GM19240 (cell line): ENCODE measurements around the gene GPBP1L1.
"Not testable (repeated sequence)": the region's sequence is repeated elsewhere in the genome, so short reads cannot be mapped to it uniquely, and the experiment has no call there.

ENCODE experiments used
- DNase-seq: peaks from one replicate; pipeline ENCODE4 v3.0.0; 2011; ENCODE audit warnings: low spot score; ENCODE audit not compliant: insufficient read length

The GPBP1L1 gene

DNA sequence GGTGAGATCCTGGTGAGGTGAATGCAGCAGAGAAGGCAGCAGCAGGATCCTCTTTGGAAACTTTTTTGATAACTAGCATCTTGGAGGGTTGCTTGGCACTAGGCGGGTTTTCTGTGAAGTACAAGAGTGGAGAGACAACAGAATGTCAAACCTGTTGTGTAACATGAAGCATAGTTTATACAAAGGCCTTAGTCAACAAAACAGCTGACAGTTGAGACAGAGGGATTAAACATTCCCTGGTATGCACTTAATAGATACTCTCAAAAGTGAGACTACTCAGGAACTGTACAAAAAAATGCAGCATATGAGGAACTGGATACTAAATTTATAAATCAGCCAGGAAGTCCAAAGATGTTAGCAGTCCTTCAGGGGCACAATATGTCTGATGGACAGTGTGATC, 46.0 kb downstream of the GPBP1L1 start:
- no peak for DNase-seq

- DNase-seq: no peak
Measured at GRCh38 chr1:45635211-45635610, 51.1 kb downstream of the GPBP1L1 start.

DNA sequence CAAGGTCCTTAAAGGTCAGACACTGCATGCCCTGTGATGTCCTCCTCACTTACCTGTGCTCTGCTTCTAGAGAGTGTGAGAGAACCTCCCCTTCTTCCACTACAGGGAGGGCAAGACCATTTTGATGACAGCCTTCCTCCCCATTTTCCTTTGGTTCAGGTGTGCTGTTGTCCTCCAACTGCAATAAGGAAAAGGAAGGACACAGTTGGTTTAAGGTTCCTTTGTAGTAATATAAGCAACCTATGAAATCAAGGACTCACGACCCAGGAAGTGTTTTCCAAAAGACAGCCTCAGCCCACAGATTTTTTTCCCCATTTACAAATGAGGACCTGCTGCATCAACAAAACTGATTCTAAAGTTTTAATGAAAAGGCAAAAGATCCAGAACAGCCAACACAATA, 55.9 kb downstream of the GPBP1L1 start:
- DNase-seq: no peak

GRCh38 chr1:45629035-45629434, 57.3 kb downstream of the GPBP1L1 start:
- DNase-seq: no peak

GRCh38 chr1:45623972-45624371, 62.4 kb downstream of the GPBP1L1 start, which contains the start of gene CCDC17:
CCDC17 (minus strand) TSS chr1:45624054; CDS start chr1:45623909, 145 bp downstream.
- DNase-seq: no peak

- no peak for DNase-seq
Measured at GRCh38 chr1:45622524-45623394, 63.6 kb downstream of the GPBP1L1 start.

DNA sequence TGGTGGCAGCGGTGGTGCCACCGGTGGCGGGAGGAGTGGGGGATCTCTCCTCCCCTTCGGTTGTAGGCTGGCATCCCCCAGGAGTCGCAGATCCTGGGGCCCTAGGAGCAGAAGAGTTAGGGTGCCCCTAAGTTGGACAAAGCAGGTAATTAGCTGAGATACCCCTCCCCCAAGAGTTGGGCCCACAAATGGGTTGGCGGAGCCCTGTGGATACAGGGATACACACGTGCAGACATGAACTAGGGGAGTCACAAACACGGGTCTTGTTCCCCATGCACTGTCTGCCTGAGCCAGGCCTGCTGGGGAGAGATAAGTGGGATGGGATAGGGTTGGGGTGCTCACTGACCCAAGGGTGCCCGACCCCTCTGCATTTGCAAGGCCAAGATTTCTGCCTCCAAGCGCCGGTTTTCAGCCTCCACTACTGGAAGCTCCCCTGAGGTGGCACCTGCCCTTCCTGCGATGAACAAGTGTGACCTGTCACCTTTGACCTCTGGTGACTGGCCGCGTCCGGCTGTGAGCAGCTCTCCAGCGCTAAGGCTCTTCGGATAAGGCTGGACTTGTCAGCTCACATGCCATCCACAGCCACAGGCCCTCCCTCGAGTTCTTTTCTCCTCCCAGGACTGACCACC, 64.3 kb downstream of the GPBP1L1 start:
- DNase-seq: no peak

GRCh38 chr1:45621501-45621836, 64.9 kb downstream of the GPBP1L1 start:
- DNase-seq: no peak

GRCh38 chr1:45620588-45621500, 65.5 kb downstream of the GPBP1L1 start:
- DNase-seq: no peak

DNA sequence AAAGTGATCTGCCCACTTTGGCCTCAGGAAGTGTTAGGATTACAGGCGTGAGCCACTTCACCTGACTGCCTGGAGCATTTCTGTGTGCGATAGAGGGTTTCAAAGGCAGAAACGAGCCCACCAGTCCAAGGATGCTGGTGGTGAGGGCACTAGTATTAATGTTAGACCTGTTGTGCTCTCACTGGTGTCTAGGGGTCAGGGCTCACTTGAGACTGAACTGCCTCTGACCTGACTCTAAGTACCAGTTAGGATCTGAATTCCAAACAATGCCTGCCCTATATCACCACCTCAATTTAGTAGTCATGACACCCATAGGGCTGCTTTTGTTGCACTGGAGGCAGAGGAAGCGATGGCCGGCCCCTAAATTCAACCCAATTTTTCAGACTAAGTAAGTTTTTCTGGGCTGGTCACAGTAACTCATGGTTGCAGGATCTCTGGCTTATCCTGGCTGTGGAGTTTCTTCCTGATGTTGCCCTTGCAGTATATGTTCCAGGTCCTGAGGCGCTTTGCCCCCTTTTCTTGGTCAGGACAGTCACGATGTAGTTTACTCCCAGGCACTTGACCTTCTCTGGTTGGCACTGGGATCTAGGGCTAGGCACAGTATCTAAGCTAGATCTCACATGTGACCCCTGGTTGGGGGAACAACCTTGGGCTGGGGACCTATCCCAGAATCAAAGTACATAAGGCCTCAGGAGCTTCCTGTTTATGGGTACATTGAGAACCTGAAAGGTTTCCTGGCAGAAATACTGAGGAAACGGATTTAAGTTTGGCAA, 67.0 kb downstream of the GPBP1L1 start:
- DNase-seq: no peak

DNA sequence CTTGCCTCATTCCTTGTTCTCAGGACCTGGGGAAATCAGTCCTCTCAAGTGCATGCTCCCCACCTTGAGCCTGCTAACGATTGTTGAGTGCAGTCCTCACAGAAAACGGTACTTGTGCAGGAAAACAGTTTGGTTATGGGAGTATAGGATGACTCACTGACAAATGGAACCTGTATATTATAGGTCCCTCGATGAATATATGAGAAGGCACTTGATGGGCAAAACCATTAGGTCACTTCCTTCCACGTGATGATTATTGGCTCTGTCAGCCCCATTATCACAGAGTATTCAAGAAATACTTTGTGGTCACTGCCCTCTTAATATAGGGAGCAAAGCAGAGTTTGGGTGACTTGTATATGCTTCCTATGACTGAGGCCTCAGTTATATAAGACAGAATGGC, 68.7 kb downstream of the GPBP1L1 start:
- no peak for DNase-seq

DNA sequence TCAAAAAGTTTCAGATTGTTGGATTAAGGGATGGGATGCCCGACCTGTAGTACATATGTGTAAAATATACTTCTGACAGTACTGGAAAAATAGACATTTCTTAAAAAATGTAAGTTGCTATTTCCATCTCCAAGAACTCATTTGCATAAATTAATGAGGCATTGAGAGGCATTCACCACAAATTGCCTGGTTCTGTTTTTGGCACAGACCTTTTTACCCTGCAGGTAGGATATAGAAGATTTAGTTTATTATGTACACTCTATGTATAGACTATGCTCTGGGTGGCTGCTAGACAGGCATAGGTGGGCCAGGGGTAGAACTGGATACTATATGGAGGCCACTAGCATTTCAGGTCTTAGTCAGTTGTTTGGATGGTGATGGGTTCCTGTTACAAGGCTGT, 70.4 kb downstream of the GPBP1L1 start:
- DNase-seq: no peak

DNA sequence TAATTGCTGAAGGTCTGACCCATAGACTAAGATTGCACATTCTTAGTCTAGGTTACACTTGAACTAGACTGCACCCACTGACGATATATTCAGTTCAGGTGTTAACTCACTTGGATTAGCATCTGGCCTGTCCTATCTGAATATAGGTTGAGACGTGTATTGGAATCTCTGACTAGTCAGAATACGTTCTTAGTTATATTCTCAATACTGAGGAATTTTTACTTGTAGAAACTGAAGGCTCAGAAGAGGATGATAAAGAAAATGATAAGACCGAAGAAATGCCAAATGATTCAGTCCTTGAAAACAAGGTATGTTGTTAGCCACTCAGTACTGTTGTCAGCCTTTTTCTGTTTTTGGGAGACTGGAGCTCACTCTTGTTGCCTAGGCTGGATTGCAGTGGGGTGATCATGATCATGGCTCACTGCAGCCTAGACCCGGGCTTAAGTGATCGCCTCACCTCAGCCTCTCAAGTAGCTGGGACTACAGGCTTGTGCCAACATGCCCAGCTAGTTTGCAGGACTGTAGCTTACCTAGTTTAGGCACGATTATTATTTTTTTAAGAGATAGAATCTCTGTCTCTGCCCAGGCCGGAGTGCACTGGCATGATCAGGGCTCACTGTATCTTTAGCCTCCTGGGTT, 73.3 kb downstream of the GPBP1L1 start:
- no peak for DNase-seq

DNA sequence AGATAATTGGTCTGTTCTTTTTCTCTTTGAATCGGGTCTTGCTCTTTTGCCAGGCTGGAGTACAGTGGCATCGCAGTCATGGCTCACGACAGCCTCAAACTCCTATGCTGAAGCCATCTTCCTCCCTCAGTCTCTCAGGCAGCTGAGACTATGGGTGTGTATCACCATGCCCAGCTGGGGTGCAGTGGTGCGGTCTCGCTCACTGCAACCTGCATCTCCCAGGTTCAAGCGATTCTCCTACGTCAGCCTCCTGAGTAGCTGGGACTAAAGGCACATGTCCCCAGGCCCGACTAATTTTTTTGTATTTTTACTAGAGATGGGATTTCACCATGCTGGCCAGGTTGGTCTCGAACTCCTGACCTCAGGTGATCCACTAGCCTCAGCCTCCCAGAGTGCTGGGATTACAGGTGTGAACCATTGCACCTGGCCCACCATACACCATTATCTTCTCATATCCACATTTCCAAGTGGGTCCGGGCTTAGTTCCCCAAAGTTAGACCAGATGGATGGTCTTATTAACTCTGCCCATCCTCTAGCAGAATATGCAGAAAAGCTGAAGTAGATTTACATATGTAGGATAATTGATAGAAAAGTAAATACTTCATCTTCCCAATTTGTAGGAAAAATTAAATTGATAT, 75.6 kb downstream of the GPBP1L1 start:
- no peak for DNase-seq

- no peak for DNase-seq
Measured at GRCh38 chr1:45608175-45609156, 77.9 kb downstream of the GPBP1L1 start.

DNA sequence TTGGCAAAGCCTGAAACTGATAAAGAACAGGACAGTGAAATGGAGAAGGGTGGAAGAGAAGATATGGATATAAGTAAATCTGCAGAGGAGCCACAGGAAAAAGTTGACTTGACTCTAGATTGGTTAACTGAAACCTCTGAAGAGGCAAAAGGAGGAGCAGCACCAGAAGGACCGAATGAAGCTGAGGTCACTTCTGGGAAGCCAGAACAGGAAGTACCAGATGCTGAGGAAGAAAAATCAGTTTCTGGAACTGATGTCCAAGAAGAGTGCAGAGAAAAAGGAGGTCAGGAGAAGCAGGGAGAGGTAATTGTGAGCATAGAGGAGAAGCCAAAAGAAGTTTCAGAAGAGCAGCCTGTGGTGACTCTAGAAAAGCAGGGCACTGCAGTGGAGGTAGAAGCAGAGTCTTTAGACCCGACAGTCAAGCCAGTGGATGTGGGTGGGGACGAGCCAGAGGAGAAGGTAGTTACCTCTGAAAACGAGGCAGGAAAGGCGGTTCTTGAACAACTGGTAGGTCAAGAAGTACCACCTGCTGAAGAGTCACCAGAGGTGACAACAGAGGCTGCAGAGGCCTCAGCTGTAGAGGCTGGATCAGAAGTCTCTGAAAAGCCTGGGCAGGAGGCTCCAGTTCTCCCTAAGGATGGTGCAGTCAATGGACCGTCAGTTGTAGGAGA, 78.8 kb downstream of the GPBP1L1 start:
- no peak for DNase-seq

DNA sequence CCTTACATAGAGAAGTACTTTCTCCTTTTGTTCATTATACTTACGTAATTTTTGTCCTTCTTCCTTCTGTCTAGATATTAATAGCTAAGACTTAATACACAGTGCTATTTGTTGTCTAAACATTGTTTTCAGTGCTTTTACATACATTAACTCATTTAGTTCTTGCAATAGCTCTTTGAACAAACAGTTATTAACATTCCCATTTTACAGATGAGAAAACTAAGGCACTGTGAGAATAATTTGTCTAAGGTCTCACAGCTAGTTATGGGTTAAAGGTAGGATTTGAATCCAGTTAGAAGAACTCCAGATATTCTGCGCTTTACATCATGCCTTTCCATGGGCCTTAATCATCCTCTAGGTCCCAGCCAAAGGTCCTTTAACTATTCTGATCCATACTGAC, 82.1 kb downstream of the GPBP1L1 start:
- no peak for DNase-seq

DNA sequence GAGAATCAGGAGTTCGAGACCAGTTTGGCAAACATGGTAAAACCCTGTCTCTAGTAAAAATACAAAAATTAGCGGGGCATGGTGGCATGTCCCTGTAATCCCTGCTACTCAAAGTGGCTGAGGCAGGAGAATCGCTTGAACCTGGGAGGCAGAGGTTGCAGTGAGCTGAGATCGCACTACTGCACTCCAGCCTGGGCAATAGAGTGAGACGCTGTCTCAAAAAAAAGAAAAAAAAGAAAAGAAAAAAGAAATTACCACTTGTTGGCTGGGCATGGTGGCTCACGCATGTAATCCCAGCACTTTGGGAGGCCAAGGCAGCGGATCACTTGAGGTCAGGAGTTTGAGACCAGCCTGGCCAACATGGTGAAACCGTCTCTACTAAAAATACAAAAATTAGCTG, 89.6 kb downstream of the GPBP1L1 start:
- DNase-seq: not testable (repeated sequence)
